HUDEP-2 (cell line): Measurements from ENCODE around the gene YARS1.
A peak's percentile ranks its signal among the peaks of the same experiment; 100 is the strongest.
"Not testable (repeated sequence)": the region's sequence is repeated elsewhere in the genome, so short reads cannot be mapped to it uniquely, and the experiment has no call there.

Source experiments
- DNase-seq, 76 experiments: peaks; one replicate each; lab custom pipeline; 2025; ENCODE audit not compliant: unreplicated experiment in 76 of 76; lab: John Stamatoyannopoulos, UW

Gene YARS1

GRCh38 chr1:32817815-32818786, 943 bp upstream of the YARS1 start:
- DNase-seq: peak in 55 of 76 experiments; percentile 9 to 79 (median 42)

- peak in 17 of 76 experiments; percentile 5 to 51 (median 33) for DNase-seq
Measured at GRCh38 chr1:32816676-32817158, 441 bp downstream of the YARS1 start.

- no peak for DNase-seq
Measured at GRCh38 chr1:32813941-32814739, 3.0 kb downstream of the YARS1 start.

GRCh38 chr1:32811917-32812316, 5.2 kb downstream of the YARS1 start:
- no peak for DNase-seq

GRCh38 chr1:32811265-32811664, 5.9 kb downstream of the YARS1 start:
- DNase-seq: no peak

GRCh38 chr1:32810358-32810757, 6.8 kb downstream of the YARS1 start:
- no peak for DNase-seq

- DNase-seq: no peak
Measured at GRCh38 chr1:32808580-32808979, 8.6 kb downstream of the YARS1 start.

- no peak for DNase-seq
Measured at GRCh38 chr1:32806910-32807523, 10.1 kb downstream of the YARS1 start.

GRCh38 chr1:32806290-32806689, 10.9 kb downstream of the YARS1 start:
- no peak for DNase-seq

- DNase-seq: not testable (repeated sequence)
Measured at GRCh38 chr1:32804460-32804859, 12.7 kb downstream of the YARS1 start.

- DNase-seq: no peak
Measured at GRCh38 chr1:32801096-32801715, 16.0 kb downstream of the YARS1 start.

GRCh38 chr1:32798679-32799416, 18.3 kb downstream of the YARS1 start:
- DNase-seq: peak in 2 of 76 experiments; percentile 20 to 21

GRCh38 chr1:32798191-32798590, 19.0 kb downstream of the YARS1 start:
- no peak for DNase-seq

- no peak for DNase-seq
Measured at GRCh38 chr1:32797456-32797855, 19.7 kb downstream of the YARS1 start.

- DNase-seq: not testable (repeated sequence)
Measured at GRCh38 chr1:32795763-32796162, 21.4 kb downstream of the YARS1 start.

GRCh38 chr1:32791881-32792280, 25.3 kb downstream of the YARS1 start:
- no peak for DNase-seq

- DNase-seq: peak in 6 of 76 experiments; percentile 17 to 56 (median 32)
Measured at GRCh38 chr1:32789356-32789755, 27.8 kb downstream of the YARS1 start.

- no peak for DNase-seq
Measured at GRCh38 chr1:32786856-32787255, 30.3 kb downstream of the YARS1 start.

GRCh38 chr1:32784817-32785216, 32.3 kb downstream of the YARS1 start:
- no peak for DNase-seq

GRCh38 chr1:32783851-32784250, 33.3 kb downstream of the YARS1 start:
- no peak for DNase-seq
